ENCODE data around the gene NGEF. TPM values are rescaled to one million over a fixed set of nuclear protein-coding genes. Genes with fewer than 3 reads are reported as not detected.

The NGEF gene
- total and polyA plus RNA-seq, 4 donors = 10.6 to 22.6 (median 10.8) TPM

- Histone ChIP-seq H3K4me1 (ENCODE audit: control insufficient read depth in 4 of 4, insufficient read depth in 4 of 4, low read length in 3 of 4) (peaks cover 0 to 5% (median 4%) of the 10 kb centered on the region in 4 donors), H3K27ac (ENCODE audit: low read depth in 1 of 2, low read length in 2 of 2) (no peak overlapping the region), H3K27me3 (ENCODE audit: control insufficient read depth in 4 of 4, insufficient read depth in 4 of 4, low read length in 3 of 4) (no peaks in the 10 kb centered on the region), H3K36me3 (ENCODE audit: control insufficient read depth in 4 of 4, insufficient read depth in 3 of 4, low read depth in 1 of 4, low read length in 3 of 4) (no peaks in the 10 kb centered on the region), H3K9me3 (ENCODE audit: control insufficient read depth in 4 of 4, low read length in 3 of 4) (no peaks in the 10 kb centered on the region), H3K9ac (ENCODE audit: low read depth in 1 of 2, low read length in 2 of 2) (no peak overlapping the region), H3K4me3 (ENCODE audit: low read depth in 1 of 3, low read length in 3 of 3) (no peak overlapping the region)
- TF ChIP-seq ZBTB33 (IDR thresholded peaks at IDR 0.05) (no peak), YY1 (IDR thresholded peaks at IDR 0.05) (no peak)
- TF ChIP-seq, protein P1, sequence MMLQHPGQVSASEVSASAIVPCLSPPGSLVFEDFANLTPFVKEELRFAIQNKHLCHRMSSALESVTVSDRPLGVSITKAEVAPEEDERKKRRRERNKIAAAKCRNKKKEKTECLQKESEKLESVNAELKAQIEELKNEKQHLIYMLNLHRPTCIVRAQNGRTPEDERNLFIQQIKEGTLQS (IDR thresholded peaks at IDR 0.05) = no peak
- no peak for DNase-seq (ENCODE audit: low spot score)
- WGBS = 99% methylated on average over 3 of the region's 3 CpGs
Measured at GRCh38 chr2:233047206-233047605, 34.1 kb upstream of the NGEF start.

GRCh38 chr2:233044974-233045605, 32.0 kb upstream of the NGEF start:
- no peaks in the 10 kb centered on the region for H3K36me3 ChIP-seq (ENCODE audit: control insufficient read depth in 4 of 4, insufficient read depth in 3 of 4, low read depth in 1 of 4, low read length in 3 of 4)
- peaks cover 0 to 5% (median 4%) of the 10 kb centered on the region in 4 donors for H3K4me1 ChIP-seq (ENCODE audit: control insufficient read depth in 4 of 4, insufficient read depth in 4 of 4, low read length in 3 of 4)
- no peak overlapping the region for H3K27ac ChIP-seq (ENCODE audit: low read depth in 1 of 2, low read length in 2 of 2)
- no peak overlapping the region for H3K4me3 ChIP-seq (ENCODE audit: low read depth in 1 of 3, low read length in 3 of 3)
- H3K27me3 ChIP-seq (ENCODE audit: control insufficient read depth in 4 of 4, insufficient read depth in 4 of 4, low read length in 3 of 4) = no peaks in the 10 kb centered on the region
- no peak for TF ChIP-seq REST (IDR thresholded peaks at IDR 0.05)
- no peak for TF ChIP-seq RXRA (IDR thresholded peaks at IDR 0.05)
- TF ChIP-seq, protein P2, sequence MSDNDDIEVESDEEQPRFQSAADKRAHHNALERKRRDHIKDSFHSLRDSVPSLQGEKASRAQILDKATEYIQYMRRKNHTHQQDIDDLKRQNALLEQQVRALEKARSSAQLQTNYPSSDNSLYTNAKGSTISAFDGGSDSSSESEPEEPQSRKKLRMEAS (IDR thresholded peaks at IDR 0.05) = no peak
- no peak for TF ChIP-seq NR2F2 (IDR thresholded peaks at IDR 0.05)
- TF ChIP-seq TAF1 (conservative IDR thresholded peaks at IDR 0.05) = no peak
- TF ChIP-seq, protein P1 (IDR thresholded peaks at IDR 0.05) = no peak
- TF ChIP-seq FOXA1 (IDR thresholded peaks at IDR 0.05) = no peak
- no peak for TF ChIP-seq RAD21 (IDR thresholded peaks at IDR 0.05)
- 93% methylated on average over 9 of the region's 9 CpGs for WGBS
- no peak overlapping the region for H3K9ac ChIP-seq (ENCODE audit: low read depth in 1 of 2, low read length in 2 of 2)
- no peaks in the 10 kb centered on the region for H3K9me3 ChIP-seq (ENCODE audit: control insufficient read depth in 4 of 4, low read length in 3 of 4)
- no peak for DNase-seq (ENCODE audit: low spot score)

DNA sequence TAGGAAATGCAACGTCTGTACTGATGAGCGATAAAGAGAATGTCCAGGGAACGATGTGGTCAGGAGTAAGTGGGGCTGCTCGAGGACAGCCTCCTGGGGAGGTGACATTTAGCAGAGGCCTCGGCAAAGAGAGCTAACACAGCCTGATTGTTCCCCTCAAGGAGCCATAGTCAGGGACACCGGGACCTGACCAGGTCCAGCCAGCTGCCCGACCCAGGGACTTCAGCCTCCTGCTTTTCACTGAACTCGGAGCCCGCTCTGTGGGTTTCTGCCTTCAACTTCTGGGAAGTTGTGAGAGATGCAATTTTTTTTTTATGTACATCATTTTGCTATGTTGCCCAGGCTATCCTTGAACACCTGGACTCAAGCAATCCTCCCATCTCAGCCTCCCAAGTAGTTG, 29.5 kb upstream of the NGEF start:
- H3K9ac ChIP-seq (ENCODE audit: low read depth in 1 of 2, low read length in 2 of 2) = no peak overlapping the region
- DNase-seq (ENCODE audit: low spot score) = no peak
- no peak overlapping the region for H3K4me3 ChIP-seq (ENCODE audit: low read depth in 1 of 3, low read length in 3 of 3)
- H3K27ac ChIP-seq (ENCODE audit: low read depth in 1 of 2, low read length in 2 of 2) = no peak overlapping the region
- peaks cover 0 to 5% (median 4%) of the 10 kb centered on the region in 4 donors for H3K4me1 ChIP-seq (ENCODE audit: control insufficient read depth in 4 of 4, insufficient read depth in 4 of 4, low read length in 3 of 4)
- no peaks in the 10 kb centered on the region for H3K36me3 ChIP-seq (ENCODE audit: control insufficient read depth in 4 of 4, insufficient read depth in 3 of 4, low read depth in 1 of 4, low read length in 3 of 4)
- H3K27me3 ChIP-seq (ENCODE audit: control insufficient read depth in 4 of 4, insufficient read depth in 4 of 4, low read length in 3 of 4) = no peaks in the 10 kb centered on the region
- no peak for TF ChIP-seq JUND (IDR thresholded peaks at IDR 0.05)
- no peak for TF ChIP-seq RXRA (IDR thresholded peaks at IDR 0.05)
- no peak for TF ChIP-seq NR2F2 (IDR thresholded peaks at IDR 0.05)
- no peak for TF ChIP-seq ZBTB33 (IDR thresholded peaks at IDR 0.05)
- no peaks in the 10 kb centered on the region for H3K9me3 ChIP-seq (ENCODE audit: control insufficient read depth in 4 of 4, low read length in 3 of 4)
- 92% methylated on average over 9 of the region's 9 CpGs for WGBS
